ENCODE measurements around the gene PRRX2. TPM values are rescaled to one million over a fixed set of nuclear protein-coding genes. Genes with fewer than 3 reads are reported as not detected.

The PRRX2 gene
- total and polyA plus RNA-seq, 9 of the 15 experiments (the other 6 are each of a cell fraction or from before 2014, with no cell fraction given) = 0.21 TPM; not detected in 8

DNA sequence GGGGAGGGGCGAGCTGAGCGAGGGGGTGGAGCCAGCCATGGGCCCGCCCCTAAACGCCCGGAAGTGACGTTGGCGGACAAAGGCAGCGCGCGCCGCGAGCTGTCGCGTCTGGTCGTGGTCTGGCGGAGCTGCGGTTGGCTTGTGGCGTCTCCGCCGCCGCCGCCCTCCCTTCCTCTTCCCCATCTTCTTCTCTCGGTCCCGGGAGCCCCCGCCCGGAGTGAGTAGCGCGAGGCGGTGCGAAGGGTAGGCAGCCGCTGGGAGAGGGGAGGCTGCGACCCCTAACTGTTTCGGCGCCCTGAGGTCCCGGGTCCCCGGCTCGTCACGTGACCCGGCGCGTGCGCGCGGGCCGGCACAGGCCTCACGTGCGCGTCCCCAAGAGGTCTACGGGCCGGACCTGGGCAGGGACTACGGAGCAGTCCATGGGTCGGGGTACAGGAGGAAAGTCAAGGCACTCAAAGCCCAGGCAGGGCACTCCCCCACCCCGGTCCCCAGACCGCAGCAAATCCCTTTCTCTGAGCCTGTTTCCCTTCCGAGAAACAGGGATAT is 39.3 kb upstream of the PRRX2 start, which contains the start of gene NTMT1 (continued):
- peak; percentile 82 for TF ChIP-seq ESRRA (IDR thresholded peaks at IDR 0.05; ENCODE audit: borderline replicate concordance, low read depth)
- TF ChIP-seq EP300 (IDR thresholded peaks at IDR 0.05; ENCODE audit: low read length) = 0 out of 2 replicates have a peak, but pooled peaks have one; percentile 8
- no peak for TF ChIP-seq ESRRB (CRISPR knock-in tag; IDR thresholded peaks at IDR 0.05; ENCODE audit: borderline replicate concordance)
- TF ChIP-seq, protein P1, sequence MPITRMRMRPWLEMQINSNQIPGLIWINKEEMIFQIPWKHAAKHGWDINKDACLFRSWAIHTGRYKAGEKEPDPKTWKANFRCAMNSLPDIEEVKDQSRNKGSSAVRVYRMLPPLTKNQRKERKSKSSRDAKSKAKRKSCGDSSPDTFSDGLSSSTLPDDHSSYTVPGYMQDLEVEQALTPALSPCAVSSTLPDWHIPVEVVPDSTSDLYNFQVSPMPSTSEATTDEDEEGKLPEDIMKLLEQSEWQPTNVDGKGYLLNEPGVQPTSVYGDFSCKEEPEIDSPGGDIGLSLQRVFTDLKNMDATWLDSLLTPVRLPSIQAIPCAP (CRISPR knock-in tag; IDR thresholded peaks at IDR 0.05; ENCODE audit: borderline replicate concordance) = 0 out of 2 replicates have a peak, but pooled peaks have one; percentile 31
- TF ChIP-seq NCOA6 (IDR thresholded peaks at IDR 0.05) = no peak
- peak; percentile 89 for TF ChIP-seq MXI1 (IDR thresholded peaks at IDR 0.05; ENCODE audit: low read depth, low read length)
- no peak for TF ChIP-seq PRMT5 (CRISPR knock-in tag; IDR thresholded peaks at IDR 0.05)
- peak; percentile 60; the same call in 1 of the 2 replicates for TF ChIP-seq NCOR1 (IDR thresholded peaks at IDR 0.05)
- no peak for TF ChIP-seq NCOA2 (IDR thresholded peaks at IDR 0.05; ENCODE audit: partially characterized antibody in 2 of 2)
- TF ChIP-seq CHD2 (IDR thresholded peaks at IDR 0.05; ENCODE audit: low read depth, low read length) = 0 out of 2 replicates have a peak, but pooled peaks have one; percentile 46
- peak; percentile 68; the same call in 1 of the 2 replicates for TF ChIP-seq HIVEP1 (CRISPR knock-in tag; IDR thresholded peaks at IDR 0.05)
- peak; percentile 74 for TF ChIP-seq RBBP5 (IDR thresholded peaks at IDR 0.05; ENCODE audit: borderline replicate concordance, insufficient read depth, low read length, poor library complexity, severe bottlenecking)
- no peak for TF ChIP-seq ZNF354B (CRISPR knock-in tag; IDR thresholded peaks at IDR 0.05)
- peak; percentile 99 for TF ChIP-seq USF2 (CRISPR knock-in tag; IDR thresholded peaks at IDR 0.05)
- TF ChIP-seq ATF3 (IDR thresholded peaks at IDR 0.05) = no peak
- peak; percentile 56; the same call in 1 of the 2 replicates for TF ChIP-seq ATF3 (CRISPR knock-in tag; conservative IDR thresholded peaks at IDR 0.05)
- TF ChIP-seq ZNF707 (CRISPR knock-in tag; conservative IDR thresholded peaks at IDR 0.05) = no peak
- peak; percentile 27 for TF ChIP-seq RBM22 (IDR thresholded peaks at IDR 0.05; ENCODE audit: low read depth, low read length, poor library complexity, severe bottlenecking)
- peak; percentile 97 for TF ChIP-seq CREM (IDR thresholded peaks at IDR 0.05; ENCODE audit: low read depth)
- peak; percentile 97 for TF ChIP-seq EP400 (IDR thresholded peaks at IDR 0.05)
- TF ChIP-seq ZNF232 (CRISPR knock-in tag; IDR thresholded peaks at IDR 0.05) = no peak
- no peak for TF ChIP-seq ATF1 (CRISPR knock-in tag; IDR thresholded peaks at IDR 0.05)
- peak; percentile 93 for TF ChIP-seq ATF1 (tag; IDR thresholded peaks at IDR 0.05)
- TF ChIP-seq MBD2 (IDR thresholded peaks at IDR 0.05; ENCODE audit: borderline replicate concordance, low read depth) = peak; percentile 80; the same call in 1 of the 2 replicates
- TF ChIP-seq, protein P2, sequence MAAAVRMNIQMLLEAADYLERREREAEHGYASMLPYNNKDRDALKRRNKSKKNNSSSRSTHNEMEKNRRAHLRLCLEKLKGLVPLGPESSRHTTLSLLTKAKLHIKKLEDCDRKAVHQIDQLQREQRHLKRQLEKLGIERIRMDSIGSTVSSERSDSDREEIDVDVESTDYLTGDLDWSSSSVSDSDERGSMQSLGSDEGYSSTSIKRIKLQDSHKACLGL (CRISPR knock-in tag; IDR thresholded peaks at IDR 0.05; ENCODE audit: borderline replicate concordance, poor library complexity, severe bottlenecking) = peak; percentile 93
- no peak for TF ChIP-seq MAFG (tag; conservative IDR thresholded peaks at IDR 0.05)
- no peak for TF ChIP-seq ZNF217 (CRISPR knock-in tag; IDR thresholded peaks at IDR 0.05)
- TF ChIP-seq GABPA (tag; conservative IDR thresholded peaks at IDR 0.05; ENCODE audit: low read depth) = peak; percentile 94
- peak; percentile 92 for TF ChIP-seq CBFA2T2 (conservative IDR thresholded peaks at IDR 0.05)

Data from K562 (cell line).